Ishikawa (cell line): ENCODE measurements around the gene MAGEB17.

Experiments
- EP300 ChIP-seq: IDR thresholded peaks from 2 replicates; pipeline ENCODE4 v1.6.1; 2012; ENCODE audit warnings: borderline replicate concordance
- FOXM1 ChIP-seq: IDR thresholded peaks from 2 replicates; pipeline ENCODE4 v1.6.1; 2012; ENCODE audit warnings: low read depth, borderline replicate concordance
- NFIC ChIP-seq: IDR thresholded peaks from 2 replicates; pipeline ENCODE4 v1.6.1; 2012
- TAF1 ChIP-seq: IDR thresholded peaks from 2 replicates; pipeline ENCODE4 v1.6.1; 2012; ENCODE audit warnings: low read depth, mild to moderate bottlenecking
- TEAD4 ChIP-seq: IDR thresholded peaks from 2 replicates; pipeline ENCODE4 v1.6.1; 2012
- YY1 ChIP-seq: IDR thresholded peaks from 2 replicates; pipeline ENCODE4 v1.6.1; 2012; ENCODE audit warnings: low read depth
- ZBTB7A ChIP-seq: IDR thresholded peaks from 2 replicates; pipeline ENCODE4 v1.6.1; 2012; ENCODE audit warnings: low read depth
- TF ChIP-seq, protein P1 (sequence below): IDR thresholded peaks from 2 replicates; pipeline ENCODE4 v1.6.1; 2012
- TF ChIP-seq, protein P2 (sequence below): IDR thresholded peaks from 2 replicates; pipeline ENCODE4 v1.6.1; 2012; ENCODE audit warnings: low read depth, mild to moderate bottlenecking
- TF ChIP-seq, protein P3 (sequence below): IDR thresholded peaks from 2 replicates; pipeline ENCODE4 v1.6.1; 2012

DNA sequence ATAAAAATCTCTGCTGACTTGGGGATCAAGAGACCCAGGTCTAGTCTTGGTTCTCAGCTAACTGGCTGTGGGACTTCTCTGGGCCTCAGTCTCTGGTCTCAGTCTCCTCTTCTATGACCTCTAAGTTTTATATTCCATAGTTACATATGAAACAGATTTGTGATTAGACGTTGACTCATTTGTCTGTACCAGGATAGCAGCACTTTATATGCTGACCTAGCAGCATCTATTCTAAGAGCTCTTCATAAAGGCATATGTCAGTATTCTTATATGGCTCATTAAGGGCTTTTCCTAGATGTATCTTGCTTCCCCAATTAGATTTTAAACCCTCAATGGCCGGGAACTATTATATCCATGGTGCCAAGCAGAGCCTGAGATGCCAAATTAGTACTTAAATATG, 31.2 kb upstream of the MAGEB17 start:
- TF ChIP-seq, protein P1, sequence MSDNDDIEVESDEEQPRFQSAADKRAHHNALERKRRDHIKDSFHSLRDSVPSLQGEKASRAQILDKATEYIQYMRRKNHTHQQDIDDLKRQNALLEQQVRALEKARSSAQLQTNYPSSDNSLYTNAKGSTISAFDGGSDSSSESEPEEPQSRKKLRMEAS, result no peak
- TF ChIP-seq FOXM1, result no peak
- TF ChIP-seq TEAD4, result no peak
- TF ChIP-seq, protein P2, sequence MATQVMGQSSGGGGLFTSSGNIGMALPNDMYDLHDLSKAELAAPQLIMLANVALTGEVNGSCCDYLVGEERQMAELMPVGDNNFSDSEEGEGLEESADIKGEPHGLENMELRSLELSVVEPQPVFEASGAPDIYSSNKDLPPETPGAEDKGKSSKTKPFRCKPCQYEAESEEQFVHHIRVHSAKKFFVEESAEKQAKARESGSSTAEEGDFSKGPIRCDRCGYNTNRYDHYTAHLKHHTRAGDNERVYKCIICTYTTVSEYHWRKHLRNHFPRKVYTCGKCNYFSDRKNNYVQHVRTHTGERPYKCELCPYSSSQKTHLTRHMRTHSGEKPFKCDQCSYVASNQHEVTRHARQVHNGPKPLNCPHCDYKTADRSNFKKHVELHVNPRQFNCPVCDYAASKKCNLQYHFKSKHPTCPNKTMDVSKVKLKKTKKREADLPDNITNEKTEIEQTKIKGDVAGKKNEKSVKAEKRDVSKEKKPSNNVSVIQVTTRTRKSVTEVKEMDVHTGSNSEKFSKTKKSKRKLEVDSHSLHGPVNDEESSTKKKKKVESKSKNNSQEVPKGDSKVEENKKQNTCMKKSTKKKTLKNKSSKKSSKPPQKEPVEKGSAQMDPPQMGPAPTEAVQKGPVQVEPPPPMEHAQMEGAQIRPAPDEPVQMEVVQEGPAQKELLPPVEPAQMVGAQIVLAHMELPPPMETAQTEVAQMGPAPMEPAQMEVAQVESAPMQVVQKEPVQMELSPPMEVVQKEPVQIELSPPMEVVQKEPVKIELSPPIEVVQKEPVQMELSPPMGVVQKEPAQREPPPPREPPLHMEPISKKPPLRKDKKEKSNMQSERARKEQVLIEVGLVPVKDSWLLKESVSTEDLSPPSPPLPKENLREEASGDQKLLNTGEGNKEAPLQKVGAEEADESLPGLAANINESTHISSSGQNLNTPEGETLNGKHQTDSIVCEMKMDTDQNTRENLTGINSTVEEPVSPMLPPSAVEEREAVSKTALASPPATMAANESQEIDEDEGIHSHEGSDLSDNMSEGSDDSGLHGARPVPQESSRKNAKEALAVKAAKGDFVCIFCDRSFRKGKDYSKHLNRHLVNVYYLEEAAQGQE, result no peak
- TF ChIP-seq TAF1, result no peak
- TF ChIP-seq, protein P3, sequence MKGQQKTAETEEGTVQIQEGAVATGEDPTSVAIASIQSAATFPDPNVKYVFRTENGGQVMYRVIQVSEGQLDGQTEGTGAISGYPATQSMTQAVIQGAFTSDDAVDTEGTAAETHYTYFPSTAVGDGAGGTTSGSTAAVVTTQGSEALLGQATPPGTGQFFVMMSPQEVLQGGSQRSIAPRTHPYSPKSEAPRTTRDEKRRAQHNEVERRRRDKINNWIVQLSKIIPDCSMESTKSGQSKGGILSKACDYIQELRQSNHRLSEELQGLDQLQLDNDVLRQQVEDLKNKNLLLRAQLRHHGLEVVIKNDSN, result no peak
- no peak for TF ChIP-seq EP300
- TF ChIP-seq ZBTB7A, result no peak
- no peak for TF ChIP-seq NFIC
- TF ChIP-seq YY1, result no peak
